Neural cell (in vitro differentiated cells): Measurements from ENCODE around the gene ANKAR. TPM values are rescaled to one million over a fixed set of nuclear protein-coding genes. Genes with fewer than 3 reads are reported as not detected.

Experiments
- H2AFZ ChIP-seq: fragments of 200-600, 300-800 bp; sonication (generic), shearing (Covaris generic); 2 replicates; pipeline ENCODE4 v1.6.0; 2014; ENCODE audit warnings: low read depth, mild to moderate bottlenecking, antibody characterized with exemption, low read length, moderate library complexity
- H3F3A ChIP-seq: fragments of 200-600 bp; shearing (Covaris generic); 2 replicates; pipeline ENCODE4 v1.6.1; 2016; ENCODE audit warnings: mild to moderate bottlenecking, moderate library complexity, mixed read lengths, antibody characterized with exemption, low read length; ENCODE audit not compliant: insufficient read depth, poor library complexity, severe bottlenecking
- H3K27ac ChIP-seq: fragments of 200-600, 300-800 bp; sonication (generic), shearing (Covaris generic); 2 replicates; pipeline ENCODE4 v1.5.1; 2014; ENCODE audit warnings: mild to moderate bottlenecking, low read length, moderate library complexity
- H3K27me3 ChIP-seq: fragments of 300-800, 200-600 bp; sonication (generic), shearing (Covaris generic); 2 replicates; pipeline ENCODE4 v1.6.0; 2014; ENCODE audit warnings: mild to moderate bottlenecking, low read depth, low read length, moderate library complexity; ENCODE audit not compliant: insufficient read depth
- H3K36me3 ChIP-seq: fragments of 300-800, 200-600 bp; sonication (generic), shearing (Covaris generic); 2 replicates; pipeline ENCODE4 v1.5.1; 2014; ENCODE audit warnings: mild to moderate bottlenecking, antibody characterized with exemption, low read length, moderate library complexity; ENCODE audit not compliant: insufficient read depth
- H3K4me2 ChIP-seq: fragments of 300-800, 200-600 bp; sonication (generic), shearing (Covaris generic); 2 replicates; pipeline ENCODE4 v1.6.0; 2014; ENCODE audit warnings: mild to moderate bottlenecking, low read length
- H3K4me3 ChIP-seq: fragments of 300-800, 200-600 bp; sonication (generic), shearing (Covaris generic); 2 replicates; pipeline ENCODE4 v1.5.1; 2014; ENCODE audit warnings: mild to moderate bottlenecking, low read length, moderate library complexity
- H3K79me2 ChIP-seq: fragments of 200-600 bp; shearing (Covaris generic); replicated peaks from 2 replicates; pipeline ENCODE4 v1.6.0; 2014; ENCODE audit warnings: mild to moderate bottlenecking, low read length, moderate library complexity; ENCODE audit not compliant: insufficient read depth
- H3K9ac ChIP-seq: fragments of 300-800, 200-600 bp; sonication (generic), shearing (Covaris generic); 2 replicates; pipeline ENCODE4 v1.6.1; 2016; ENCODE audit warnings: mild to moderate bottlenecking, low read length, mixed read lengths
- H3K9me2 ChIP-seq: fragments of 200-600 bp; shearing (Covaris generic); 2 replicates; pipeline ENCODE4 v1.6.1; 2016; ENCODE audit warnings: mild to moderate bottlenecking, low read length, mixed read lengths; ENCODE audit not compliant: insufficient read depth
- H3K9me3 ChIP-seq: fragments of 200-600, 300-800 bp; sonication (generic), shearing (Covaris generic); 2 replicates; pipeline ENCODE4 v1.6.1; 2016; ENCODE audit warnings: mild to moderate bottlenecking, mixed run types, low read length, moderate library complexity, mixed read lengths
- H4K20me1 ChIP-seq: fragments of 200-600 bp; shearing (Covaris generic); 2 replicates; pipeline ENCODE4 v1.6.1; 2016; ENCODE audit warnings: mild to moderate bottlenecking, mixed run types; ENCODE audit not compliant: insufficient read depth
- EP300 ChIP-seq: fragments of 450-650 bp; conservative IDR thresholded peaks from 2 replicates; pipeline ENCODE4 v1.6.1; 2014; ENCODE audit warnings: antibody characterized with exemption, mild to moderate bottlenecking, moderate library complexity; ENCODE audit not compliant: poor library complexity, severe bottlenecking
- EZH2 ChIP-seq: fragments of 200-600, 300-800 bp; shearing (Covaris generic), sonication (generic); IDR thresholded peaks from 2 replicates; pipeline ENCODE4 v1.6.1; 2014; ENCODE audit warnings: antibody characterized with exemption, low read length, borderline replicate concordance, mild to moderate bottlenecking; ENCODE audit not compliant: insufficient read depth, poor library complexity, severe bottlenecking
- MXI1 ChIP-seq: fragments of 450-650 bp; conservative IDR thresholded peaks from 2 replicates; pipeline ENCODE4 v1.6.1; 2014; ENCODE audit warnings: antibody characterized with exemption, mild to moderate bottlenecking; ENCODE audit not compliant: poor library complexity, severe bottlenecking
- POLR2AphosphoS5 ChIP-seq: IDR thresholded peaks from 2 replicates; pipeline ENCODE4 v1.6.1; 2012
- RAD21 ChIP-seq: fragments of 450-650 bp; conservative IDR thresholded peaks from 2 replicates; pipeline ENCODE4 v1.6.1; 2014; ENCODE audit warnings: antibody characterized with exemption, mild to moderate bottlenecking, moderate library complexity
- SMC3 ChIP-seq: fragments of 450-650 bp; conservative IDR thresholded peaks from 2 replicates; pipeline ENCODE4 v1.6.1; 2014; ENCODE audit warnings: antibody characterized with exemption, mild to moderate bottlenecking, moderate library complexity; ENCODE audit not compliant: poor library complexity
- TAF1 ChIP-seq: IDR thresholded peaks from 2 replicates; pipeline ENCODE4 v1.6.1; 2012; ENCODE audit warnings: low read depth
- polyA plus RNA-seq: library from polyadenylated mRNA; depleted of rRNA; stranded (reverse); fragments of >200 nt; gene quantifications from 2 replicates; pipeline ENCODE4 v1.2.3, GENCODE V29; 2014
- TF ChIP-seq, protein P1 (sequence below): fragments of 450-650 bp; IDR thresholded peaks from 2 replicates; pipeline ENCODE4 v1.5.1; 2014; ENCODE audit warnings: antibody characterized with exemption, mild to moderate bottlenecking, moderate library complexity; ENCODE audit not compliant: poor library complexity, severe bottlenecking
- TF ChIP-seq, protein P2 (sequence below): IDR thresholded peaks from 2 replicates; pipeline ENCODE4 v1.6.1; 2012; ENCODE audit warnings: borderline replicate concordance

The ANKAR gene
- polyA plus RNA-seq, 1 donor from 2014 or later, result 7.4 TPM

DNA sequence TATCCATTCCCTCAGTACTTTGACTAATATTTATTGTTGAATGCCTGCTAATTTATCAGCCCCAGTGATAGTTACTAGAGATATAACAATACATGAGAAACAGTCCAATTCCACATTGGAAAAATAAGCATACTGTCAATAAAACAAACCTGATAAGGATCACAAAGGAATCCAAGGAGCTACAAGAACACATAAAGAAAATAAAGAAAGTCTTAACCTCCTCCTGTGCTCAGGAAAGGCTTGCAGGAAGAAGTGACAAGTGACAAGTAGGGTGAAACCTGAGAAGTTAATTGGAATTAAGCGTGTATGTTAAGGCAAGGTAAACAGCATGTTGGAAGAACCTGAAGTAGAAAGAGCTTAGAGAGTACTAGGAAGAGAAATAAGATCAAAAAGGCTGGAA lies 33.5 kb upstream of the ANKAR start:
- Histone ChIP-seq H3K4me2 (no peak overlapping the region), H3K79me2 (no peaks in the 10 kb centered on the region), H3K9me2 (no peaks in the 10 kb centered on the region), H3K27ac (no peak overlapping the region), H3K36me3 (no peaks in the 10 kb centered on the region), H3K27me3 (no peaks in the 10 kb centered on the region), H3K9me3 (no peaks in the 10 kb centered on the region), H3F3A (no peaks in the 10 kb centered on the region), H3K9ac (no peak overlapping the region), H4K20me1 (no peaks in the 10 kb centered on the region), H2AFZ (no peak overlapping the region), H3K4me3 (no peak overlapping the region)
- TF ChIP-seq RAD21, result no peak
- TF ChIP-seq TAF1, result no peak
- no peak for TF ChIP-seq EP300
- no peak for TF ChIP-seq POLR2AphosphoS5
- no peak for TF ChIP-seq SMC3
- no peak for TF ChIP-seq MXI1
- TF ChIP-seq, protein P1, sequence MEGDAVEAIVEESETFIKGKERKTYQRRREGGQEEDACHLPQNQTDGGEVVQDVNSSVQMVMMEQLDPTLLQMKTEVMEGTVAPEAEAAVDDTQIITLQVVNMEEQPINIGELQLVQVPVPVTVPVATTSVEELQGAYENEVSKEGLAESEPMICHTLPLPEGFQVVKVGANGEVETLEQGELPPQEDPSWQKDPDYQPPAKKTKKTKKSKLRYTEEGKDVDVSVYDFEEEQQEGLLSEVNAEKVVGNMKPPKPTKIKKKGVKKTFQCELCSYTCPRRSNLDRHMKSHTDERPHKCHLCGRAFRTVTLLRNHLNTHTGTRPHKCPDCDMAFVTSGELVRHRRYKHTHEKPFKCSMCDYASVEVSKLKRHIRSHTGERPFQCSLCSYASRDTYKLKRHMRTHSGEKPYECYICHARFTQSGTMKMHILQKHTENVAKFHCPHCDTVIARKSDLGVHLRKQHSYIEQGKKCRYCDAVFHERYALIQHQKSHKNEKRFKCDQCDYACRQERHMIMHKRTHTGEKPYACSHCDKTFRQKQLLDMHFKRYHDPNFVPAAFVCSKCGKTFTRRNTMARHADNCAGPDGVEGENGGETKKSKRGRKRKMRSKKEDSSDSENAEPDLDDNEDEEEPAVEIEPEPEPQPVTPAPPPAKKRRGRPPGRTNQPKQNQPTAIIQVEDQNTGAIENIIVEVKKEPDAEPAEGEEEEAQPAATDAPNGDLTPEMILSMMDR, result no peak
- no peak for TF ChIP-seq EZH2
- TF ChIP-seq, protein P2, sequence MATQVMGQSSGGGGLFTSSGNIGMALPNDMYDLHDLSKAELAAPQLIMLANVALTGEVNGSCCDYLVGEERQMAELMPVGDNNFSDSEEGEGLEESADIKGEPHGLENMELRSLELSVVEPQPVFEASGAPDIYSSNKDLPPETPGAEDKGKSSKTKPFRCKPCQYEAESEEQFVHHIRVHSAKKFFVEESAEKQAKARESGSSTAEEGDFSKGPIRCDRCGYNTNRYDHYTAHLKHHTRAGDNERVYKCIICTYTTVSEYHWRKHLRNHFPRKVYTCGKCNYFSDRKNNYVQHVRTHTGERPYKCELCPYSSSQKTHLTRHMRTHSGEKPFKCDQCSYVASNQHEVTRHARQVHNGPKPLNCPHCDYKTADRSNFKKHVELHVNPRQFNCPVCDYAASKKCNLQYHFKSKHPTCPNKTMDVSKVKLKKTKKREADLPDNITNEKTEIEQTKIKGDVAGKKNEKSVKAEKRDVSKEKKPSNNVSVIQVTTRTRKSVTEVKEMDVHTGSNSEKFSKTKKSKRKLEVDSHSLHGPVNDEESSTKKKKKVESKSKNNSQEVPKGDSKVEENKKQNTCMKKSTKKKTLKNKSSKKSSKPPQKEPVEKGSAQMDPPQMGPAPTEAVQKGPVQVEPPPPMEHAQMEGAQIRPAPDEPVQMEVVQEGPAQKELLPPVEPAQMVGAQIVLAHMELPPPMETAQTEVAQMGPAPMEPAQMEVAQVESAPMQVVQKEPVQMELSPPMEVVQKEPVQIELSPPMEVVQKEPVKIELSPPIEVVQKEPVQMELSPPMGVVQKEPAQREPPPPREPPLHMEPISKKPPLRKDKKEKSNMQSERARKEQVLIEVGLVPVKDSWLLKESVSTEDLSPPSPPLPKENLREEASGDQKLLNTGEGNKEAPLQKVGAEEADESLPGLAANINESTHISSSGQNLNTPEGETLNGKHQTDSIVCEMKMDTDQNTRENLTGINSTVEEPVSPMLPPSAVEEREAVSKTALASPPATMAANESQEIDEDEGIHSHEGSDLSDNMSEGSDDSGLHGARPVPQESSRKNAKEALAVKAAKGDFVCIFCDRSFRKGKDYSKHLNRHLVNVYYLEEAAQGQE, result no peak

DNA sequence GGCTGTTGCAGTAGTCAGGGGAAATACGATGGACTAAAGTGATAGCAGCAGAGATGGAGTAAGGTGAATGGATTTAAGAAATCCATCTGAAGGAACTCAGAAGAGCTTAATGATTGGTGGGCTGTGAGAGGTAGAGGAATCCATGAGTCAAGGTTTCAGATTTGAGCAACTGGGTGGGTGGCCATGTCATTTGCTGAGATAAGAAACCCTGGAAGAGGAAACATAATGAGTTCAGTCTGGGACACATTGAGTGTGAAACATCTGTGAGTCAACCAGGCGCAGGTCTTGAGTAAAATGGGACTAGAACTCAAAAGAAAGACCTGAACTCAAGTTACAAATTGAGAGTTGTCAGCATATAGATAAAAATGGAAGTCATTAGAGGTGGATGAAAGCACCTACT lies 32.9 kb upstream of the ANKAR start:
- Histone ChIP-seq H3K4me2 (no peak overlapping the region), H3K79me2 (no peaks in the 10 kb centered on the region), H3K9me2 (no peaks in the 10 kb centered on the region), H3K27me3 (no peaks in the 10 kb centered on the region), H3K9ac (no peak overlapping the region), H3K36me3 (no peaks in the 10 kb centered on the region), H3F3A (no peaks in the 10 kb centered on the region), H4K20me1 (no peaks in the 10 kb centered on the region), H2AFZ (no peak overlapping the region), H3K9me3 (no peaks in the 10 kb centered on the region), H3K27ac (no peak overlapping the region), H3K4me3 (no peak overlapping the region)
- TF ChIP-seq RAD21 (no peak), SMC3 (no peak), TAF1 (no peak), POLR2AphosphoS5 (no peak), MXI1 (no peak), EZH2 (no peak), EP300 (no peak)
- TF ChIP-seq, protein P1, result no peak
- TF ChIP-seq, protein P2, result no peak
